OCI-LY7 (cell line): ENCODE data around the gene TMEM222. TPM values are rescaled to one million over a fixed set of nuclear protein-coding genes. Genes with fewer than 3 reads are reported as not detected.

Experiments
- BruUV-seq: library from RNA; stranded (reverse); fragments of 400-500 nt; replicated peaks from 2 replicates; lab custom pipeline; 2021; lab: Mats Ljungman, UMichigan
- CTCF ChIA-PET: fragments of 300-600 bp; sonication (Branson Sonifier 250); formaldehyde crosslinking; loops from one replicate; lab custom pipeline; 2022; ENCODE audit warnings: antibody characterized with exemption; ENCODE audit not compliant: unreplicated experiment; lab: Charles Lee
- POLR2A ChIA-PET: fragments of 300-600 bp; sonication (Branson Sonifier 250); formaldehyde crosslinking; loops from one replicate; lab custom pipeline; 2022; ENCODE audit warnings: antibody characterized with exemption; lab: Charles Lee
- DNase-seq: peaks from one replicate; pipeline ENCODE4 v3.0.0-alpha.2; 2015; ENCODE audit warnings: low spot score
- H2AFZ ChIP-seq: fragments of 200-600 bp; sonication (generic), shearing (Covaris generic); 2 replicates; pipeline ENCODE4 v1.6.1; 2014; ENCODE audit warnings: mild to moderate bottlenecking, antibody characterized with exemption, low read length, moderate library complexity
- H3K27ac ChIP-seq: fragments of 200-600 bp; sonication (generic); 2 replicates; pipeline ENCODE4 v1.5.1; 2014; ENCODE audit warnings: mixed run types, low read depth, mild to moderate bottlenecking, moderate library complexity, low read length, inconsistent platforms; ENCODE audit not compliant: poor library complexity, severe bottlenecking
- H3K36me3 ChIP-seq: fragments of 200-600 bp; sonication (generic); 2 replicates; pipeline ENCODE4 v1.6.1; 2014; ENCODE audit warnings: mild to moderate bottlenecking, antibody characterized with exemption, low read length, moderate library complexity, mixed read lengths; ENCODE audit not compliant: insufficient read depth
- H3K4me1 ChIP-seq: fragments of 200-600 bp; sonication (generic); 2 replicates; pipeline ENCODE4 v1.5.1; 2014; ENCODE audit warnings: mild to moderate bottlenecking, low read length; ENCODE audit not compliant: insufficient read depth, poor library complexity, severe bottlenecking
- H3K4me2 ChIP-seq: fragments of 200-600 bp; sonication (generic); 2 replicates; pipeline ENCODE4 v1.6.1; 2014; ENCODE audit warnings: mild to moderate bottlenecking, low read length
- H3K4me3 ChIP-seq: fragments of 200-600 bp; sonication (generic); 2 replicates; pipeline ENCODE4 v1.5.1; 2014; ENCODE audit warnings: mild to moderate bottlenecking, low read depth, low read length; ENCODE audit not compliant: poor library complexity, severe bottlenecking
- H3K79me2 ChIP-seq: fragments of 200-600 bp; sonication (generic); 2 replicates; pipeline ENCODE4 v1.6.1; 2016; ENCODE audit warnings: low read depth, mild to moderate bottlenecking, low read length, moderate library complexity, mixed read lengths; ENCODE audit not compliant: insufficient read depth
- H3K9me2 ChIP-seq: fragments of 200-600 bp; sonication (generic); 2 replicates; pipeline ENCODE4 v1.6.1; 2016; ENCODE audit warnings: mild to moderate bottlenecking, low read length, mixed read lengths; ENCODE audit not compliant: insufficient read depth
- H3K9me3 ChIP-seq: fragments of 200-600 bp; sonication (generic); 2 replicates; pipeline ENCODE4 v1.6.1; 2014; ENCODE audit warnings: mild to moderate bottlenecking, mixed run types, low read length, mixed read lengths
- H4K20me1 ChIP-seq: fragments of 200-600 bp; sonication (generic); 2 replicates; pipeline ENCODE4 v1.6.1; 2014; ENCODE audit warnings: mild to moderate bottlenecking, antibody characterized with exemption, low read length, moderate library complexity, mixed read lengths; ENCODE audit not compliant: insufficient read depth
- EZH2phosphoT487 ChIP-seq: fragments of 200-600 bp; sonication (generic); IDR thresholded peaks from 2 replicates; pipeline ENCODE4 v1.6.1; 2018; ENCODE audit warnings: low read depth, borderline replicate concordance, mild to moderate bottlenecking, mixed run types, antibody characterized with exemption, low read length, moderate library complexity, mixed read lengths
- intact Hi-C: fragments of 100-400 bp; cut with micrococcal nuclease; formaldehyde crosslinking; loops from one replicate; pipeline ENCODE4 v1.10.0; 2022; ENCODE audit not compliant: unreplicated experiment
- total RNA-seq, 2 experiments: library from RNA; depleted of rRNA in 1 of 2; stranded (reverse); fragments of >200 nt in 1 of 2; shearing (Covaris generic) in 1 of 2; gene quantifications; 2 replicates each; pipeline ENCODE4 v1.2.3, GENCODE V29; 2014 to 2022
- TF ChIP-seq, protein P1 (sequence below): fragments of 200-600 bp; sonication (generic); conservative IDR thresholded peaks from 2 replicates; pipeline ENCODE4 v1.5.1; 2014; ENCODE audit warnings: mild to moderate bottlenecking, antibody characterized with exemption, low read length, moderate library complexity, mixed read lengths

TMEM222 gene
- total RNA-seq, 2 experiments from 2014 or later = 29.5 to 43.4 TPM

DNA sequence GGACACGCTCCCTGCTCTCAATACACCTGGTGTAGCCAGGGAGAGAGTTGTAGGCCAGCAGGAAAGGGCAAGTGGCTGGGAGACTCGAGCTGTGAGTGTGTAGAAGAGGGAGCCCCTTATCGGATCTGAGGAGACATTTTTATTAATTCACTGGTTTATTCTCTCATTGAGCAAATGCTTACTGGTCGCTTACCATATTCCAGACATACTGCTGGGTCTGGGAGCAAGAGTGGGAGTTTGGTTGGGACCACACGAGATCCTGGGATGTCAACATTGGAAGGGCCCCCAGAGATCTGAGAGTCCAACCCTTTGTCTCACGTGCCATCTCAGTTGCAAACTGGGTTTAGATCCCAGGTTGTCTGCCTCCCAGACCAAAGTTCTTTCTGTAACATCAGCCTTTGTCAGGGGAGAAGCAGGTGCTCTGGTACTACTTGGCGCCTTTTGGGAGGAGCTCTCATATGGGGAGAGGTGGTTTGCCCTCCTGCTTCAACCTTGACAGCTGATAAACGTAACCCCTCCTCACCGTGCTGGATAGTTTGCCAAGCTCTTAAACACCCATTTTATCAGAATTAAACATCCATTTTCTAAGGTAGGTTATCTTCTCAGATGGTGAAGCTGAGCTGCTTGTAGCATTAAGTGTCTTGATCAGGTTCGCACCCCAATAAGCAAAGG lies 742 bp downstream of the TMEM222 start:
- peaks cover 54% of the 10 kb centered on the region for H3K79me2 ChIP-seq
- CTCF ChIA-PET = interaction anchor here (0.5 to 1.1 kb wide), 3 partner anchors 19 to 119 kb away, joined by 3 to 4 read pairs (median 3); no protein-coding TSS in a partner anchor
- H3K9me3 ChIP-seq = no peaks in the 10 kb centered on the region
- intact Hi-C loops = loop anchor here (1.0 to 10.0 kb wide), 3 partner anchors 19 to 342 kb away; no protein-coding TSS in a partner anchor
- H4K20me1 ChIP-seq = no peaks in the 10 kb centered on the region
- TF ChIP-seq EZH2phosphoT487 = no peak
- TF ChIP-seq, protein P1, sequence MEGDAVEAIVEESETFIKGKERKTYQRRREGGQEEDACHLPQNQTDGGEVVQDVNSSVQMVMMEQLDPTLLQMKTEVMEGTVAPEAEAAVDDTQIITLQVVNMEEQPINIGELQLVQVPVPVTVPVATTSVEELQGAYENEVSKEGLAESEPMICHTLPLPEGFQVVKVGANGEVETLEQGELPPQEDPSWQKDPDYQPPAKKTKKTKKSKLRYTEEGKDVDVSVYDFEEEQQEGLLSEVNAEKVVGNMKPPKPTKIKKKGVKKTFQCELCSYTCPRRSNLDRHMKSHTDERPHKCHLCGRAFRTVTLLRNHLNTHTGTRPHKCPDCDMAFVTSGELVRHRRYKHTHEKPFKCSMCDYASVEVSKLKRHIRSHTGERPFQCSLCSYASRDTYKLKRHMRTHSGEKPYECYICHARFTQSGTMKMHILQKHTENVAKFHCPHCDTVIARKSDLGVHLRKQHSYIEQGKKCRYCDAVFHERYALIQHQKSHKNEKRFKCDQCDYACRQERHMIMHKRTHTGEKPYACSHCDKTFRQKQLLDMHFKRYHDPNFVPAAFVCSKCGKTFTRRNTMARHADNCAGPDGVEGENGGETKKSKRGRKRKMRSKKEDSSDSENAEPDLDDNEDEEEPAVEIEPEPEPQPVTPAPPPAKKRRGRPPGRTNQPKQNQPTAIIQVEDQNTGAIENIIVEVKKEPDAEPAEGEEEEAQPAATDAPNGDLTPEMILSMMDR = no peak
- peaks cover 35% of the 10 kb centered on the region for H3K36me3 ChIP-seq
- H3K4me3 ChIP-seq = peak overlapping the region; percentile 98
- H3K27ac ChIP-seq = peak overlapping the region; percentile 75
- H3K4me2 ChIP-seq = peak overlapping the region; percentile 85
- H3K9me2 ChIP-seq = no peaks in the 10 kb centered on the region
- peak overlapping the region; percentile 81; the same call in 1 of the 2 replicates for H2AFZ ChIP-seq
- POLR2A ChIA-PET = interaction anchor here (0.8 to 1.2 kb wide), 3 partner anchors 10 to 39 kb away, joined by 3 to 5 read pairs (median 3); partner anchors contain the start of gene SYTL1
- peaks cover 10% of the 10 kb centered on the region for H3K4me1 ChIP-seq
- TSS peak; percentile 67 for BruUV-seq
- peak; percentile 17 for DNase-seq

DNA sequence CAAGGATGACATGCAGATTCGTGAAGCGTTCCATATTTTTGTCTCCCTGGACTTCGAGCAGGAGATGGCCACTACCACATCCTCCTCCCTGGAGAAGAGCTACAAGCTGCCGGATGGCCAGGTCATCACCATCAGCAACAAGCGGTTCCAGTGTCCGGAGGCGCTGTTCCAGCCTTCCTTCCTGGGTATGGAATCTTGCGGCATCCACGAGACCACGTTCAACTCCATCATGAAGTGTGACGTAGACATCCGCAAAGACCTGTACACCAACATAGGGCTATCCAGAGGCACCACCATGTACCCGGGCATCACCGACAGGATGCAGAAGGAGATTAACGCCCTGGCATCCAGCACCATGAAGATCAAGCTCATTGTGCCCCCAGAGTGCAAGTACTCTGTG lies 3.3 kb downstream of the TMEM222 start:
- ChIA-PET POLR2A (interaction anchor here (0.7 kb wide), 1 partner anchor 73 kb away, joined by 3 read pairs; no protein-coding TSS in a partner anchor), CTCF (no interaction called here)
- H3K4me2 ChIP-seq = no peak overlapping the region
- no peak for DNase-seq
- H2AFZ ChIP-seq = no peak overlapping the region
- no peak overlapping the region for H3K4me3 ChIP-seq
- no peaks in the 10 kb centered on the region for H3K9me3 ChIP-seq
- TF ChIP-seq, protein P1 = no peak
- TF ChIP-seq EZH2phosphoT487 = no peak
- 0 out of 2 replicates have a peak, but pooled peaks cover 6% of the 10 kb centered on the region for H4K20me1 ChIP-seq
- no peaks in the 10 kb centered on the region for H3K9me2 ChIP-seq
- intact Hi-C loops = loop anchor here (10.0 kb wide), 1 partner anchor 340 kb away; no protein-coding TSS in a partner anchor
- H3K4me1 ChIP-seq = peaks cover 23% of the 10 kb centered on the region
- H3K27ac ChIP-seq = no peak overlapping the region
- peaks cover 75% of the 10 kb centered on the region for H3K79me2 ChIP-seq
- BruUV-seq = no TSS peak
- peaks cover 52% of the 10 kb centered on the region for H3K36me3 ChIP-seq
